ENCODE results near the gene ARPC4. TPM values are rescaled to one million over a fixed set of nuclear protein-coding genes. Genes with fewer than 3 reads are reported as not detected.
"Not testable (repeated sequence)": the region's sequence is repeated elsewhere in the genome, so short reads cannot be mapped to it uniquely, and the experiment has no call there.

Gene ARPC4
- total RNA-seq, 2 donors from 2014 or later, result 144 to 148 TPM

DNA sequence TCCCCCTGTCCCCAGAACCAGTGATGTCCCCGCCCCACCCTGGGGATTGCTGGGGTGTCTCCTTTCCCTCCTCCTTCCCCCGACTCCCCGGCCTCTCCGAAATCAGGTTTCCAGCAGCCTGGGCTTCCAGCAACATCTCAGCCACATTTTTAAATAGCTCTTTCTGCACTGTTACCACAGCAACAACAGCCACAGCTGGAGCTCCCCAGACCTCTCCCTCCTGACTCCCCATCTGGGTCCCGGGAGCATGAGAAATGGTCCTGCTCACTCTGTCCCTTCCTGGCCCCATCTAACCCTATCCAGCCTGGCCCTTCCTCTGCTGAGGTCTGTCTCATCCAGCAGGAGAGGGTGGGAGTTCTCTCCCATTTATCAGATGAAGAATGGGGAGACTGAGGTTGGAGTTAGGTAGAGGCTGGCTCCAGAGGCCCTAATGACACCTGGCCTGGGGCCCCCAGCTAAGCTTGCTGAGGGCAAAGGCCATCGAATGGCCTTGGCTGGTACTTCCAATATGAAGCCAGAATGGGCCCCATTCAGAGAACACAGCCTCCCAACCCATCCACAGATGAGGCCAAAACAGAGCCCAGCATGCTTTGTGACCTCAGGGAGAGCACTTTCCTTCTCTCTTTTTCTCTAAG, 24.6 kb upstream of the ARPC4 start:
- DNase-seq (ENCODE audit: low spot score), result no peak
- intact Hi-C loops (cut with DNase I), result no loop called here

GRCh38 chr3:9769012-9769411, 23.9 kb upstream of the ARPC4 start:
- DNase-seq (ENCODE audit: low spot score), result no peak
- intact Hi-C loops (cut with DNase I), result no loop called here

DNA sequence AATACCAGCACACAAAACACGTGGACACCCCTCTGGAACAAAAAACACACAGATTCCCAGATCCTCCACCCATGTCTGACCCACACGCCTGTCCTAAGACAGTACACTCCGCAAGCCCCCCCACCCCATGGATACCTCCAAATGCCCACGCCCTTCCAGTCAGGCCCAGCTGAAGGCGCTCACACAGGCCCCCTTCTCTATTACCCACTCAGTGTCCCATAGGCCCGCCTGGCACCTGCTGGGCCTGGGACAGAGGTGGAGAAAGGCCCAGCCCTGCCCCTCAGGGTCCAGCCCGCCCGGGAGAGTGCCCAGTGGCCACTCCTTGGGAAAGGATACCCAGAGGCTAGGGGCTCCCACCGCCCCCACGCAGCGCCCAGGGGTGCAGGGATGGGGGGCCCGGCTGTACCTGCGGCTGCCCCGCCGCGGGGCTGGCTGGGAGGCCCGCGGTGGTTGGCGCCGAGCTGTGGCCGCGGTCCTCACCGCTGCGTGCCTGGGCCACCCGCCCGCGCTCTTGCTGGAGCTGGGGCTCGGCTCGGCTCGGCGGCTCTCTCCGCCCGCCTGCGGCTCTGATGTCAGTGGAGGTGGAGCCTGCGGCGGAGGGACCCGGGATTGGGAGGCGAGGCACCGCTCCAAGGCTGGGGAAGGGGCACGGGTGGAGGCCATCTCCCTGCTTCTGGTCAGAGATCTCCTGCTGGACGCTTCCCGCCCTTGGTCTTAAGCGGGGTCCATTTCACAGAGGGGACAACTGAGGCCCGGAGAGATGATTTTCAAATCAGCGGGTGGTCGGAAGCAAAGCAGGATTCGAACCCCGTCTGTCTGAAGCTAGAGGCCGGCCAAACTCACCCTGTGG, 23.2 kb upstream of the ARPC4 start, which contains the start of gene CAMK1:
CAMK1 (minus strand) TSS at position 522 of the 850 bp plus-strand sequence. CDS start 2,198 bp downstream, outside the sequence.
- peak; percentile 94 for DNase-seq (ENCODE audit: low spot score)
- intact Hi-C loops (cut with DNase I), result no loop called here

DNA sequence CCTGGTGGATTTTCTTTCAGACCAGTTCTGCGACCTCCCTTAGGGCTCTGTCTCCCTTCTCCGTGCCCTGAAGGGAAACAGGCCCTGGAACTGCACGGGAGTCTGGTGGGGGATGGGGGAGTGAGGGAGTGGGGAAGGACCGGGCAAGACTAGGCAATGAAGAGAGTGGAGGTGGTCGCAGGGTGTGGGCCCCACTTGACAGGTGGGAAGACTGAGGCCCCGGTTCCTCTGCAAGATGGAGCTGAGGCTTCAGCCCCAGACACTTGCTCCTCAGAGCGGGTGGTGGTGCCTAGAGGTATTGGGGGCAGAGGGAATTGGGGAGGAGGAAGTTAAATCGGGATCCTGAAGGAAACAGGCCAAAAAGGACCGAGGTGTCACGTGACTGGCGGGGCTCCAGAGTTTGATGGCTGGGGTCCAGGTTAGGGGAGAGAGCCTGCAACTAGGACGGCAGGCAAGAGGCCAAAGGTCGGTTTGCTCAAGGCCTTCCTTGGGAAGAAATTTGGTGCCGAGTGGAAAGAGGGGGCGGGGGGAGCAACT, 22.5 kb upstream of the ARPC4 start:
- peak; percentile 95 for DNase-seq (ENCODE audit: low spot score)
- intact Hi-C loops (cut with DNase I), result no loop called here

DNA sequence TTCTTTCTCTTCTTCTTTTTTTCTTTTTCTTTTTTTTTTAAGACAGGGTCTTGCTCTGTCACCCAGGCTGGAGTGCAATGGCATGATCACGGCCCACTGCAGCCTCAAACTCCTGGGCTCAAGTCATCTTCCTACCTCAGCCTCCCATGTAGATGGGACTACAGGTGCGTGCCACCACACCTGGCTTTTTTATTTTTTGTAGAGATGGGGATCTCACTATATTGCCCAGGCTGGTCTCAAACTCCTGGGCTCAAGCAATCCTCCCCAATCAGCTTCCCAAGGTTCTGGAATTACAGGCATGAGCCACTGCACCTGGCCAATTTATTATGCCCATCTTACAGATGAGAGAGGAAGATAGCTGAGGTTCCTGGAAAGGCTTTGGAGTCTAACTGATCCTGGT, 21.9 kb upstream of the ARPC4 start:
- DNase-seq (ENCODE audit: low spot score); intact Hi-C loops (cut with DNase I): not testable (repeated sequence)

DNA sequence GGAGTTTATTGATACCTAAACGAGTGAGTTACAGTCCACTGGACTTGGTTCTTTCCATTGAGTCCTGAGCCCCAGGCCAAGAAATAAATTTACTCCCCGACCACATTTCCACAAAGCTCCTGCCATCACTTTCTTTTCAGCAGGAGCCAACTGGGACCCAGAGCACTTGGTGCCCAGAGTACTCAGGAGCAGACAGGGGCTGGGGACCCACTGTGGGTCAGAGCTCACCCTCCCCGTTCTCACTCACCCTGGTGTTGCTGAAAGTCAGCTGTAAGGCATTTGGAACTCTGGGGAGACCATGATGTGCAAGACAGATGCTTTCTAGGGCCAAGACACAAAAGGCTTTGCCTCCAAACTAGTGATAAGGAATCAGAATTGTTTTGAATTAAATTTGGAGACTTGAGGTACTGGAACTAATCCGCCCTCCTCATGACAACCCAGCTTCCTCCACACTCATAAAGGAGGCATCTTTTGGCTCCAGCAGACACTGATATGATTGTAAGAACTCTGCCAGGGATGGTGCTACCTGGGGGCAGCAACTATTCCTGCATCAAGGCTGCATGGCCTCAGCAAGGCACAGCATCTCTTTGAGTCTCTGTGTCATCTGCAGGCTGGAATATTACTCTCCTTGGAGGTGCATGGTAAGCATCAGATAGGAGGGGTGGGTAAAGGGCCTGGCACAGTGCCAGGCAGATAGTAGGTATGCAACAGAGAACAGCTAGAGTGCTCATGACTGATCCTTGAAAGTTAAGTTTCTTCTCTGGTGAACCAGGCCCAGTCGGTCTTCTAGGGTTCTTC, 15.8 kb upstream of the ARPC4 start:
- intact Hi-C loops (cut with DNase I), result no loop called here
- no peak for DNase-seq (ENCODE audit: low spot score)

DNA sequence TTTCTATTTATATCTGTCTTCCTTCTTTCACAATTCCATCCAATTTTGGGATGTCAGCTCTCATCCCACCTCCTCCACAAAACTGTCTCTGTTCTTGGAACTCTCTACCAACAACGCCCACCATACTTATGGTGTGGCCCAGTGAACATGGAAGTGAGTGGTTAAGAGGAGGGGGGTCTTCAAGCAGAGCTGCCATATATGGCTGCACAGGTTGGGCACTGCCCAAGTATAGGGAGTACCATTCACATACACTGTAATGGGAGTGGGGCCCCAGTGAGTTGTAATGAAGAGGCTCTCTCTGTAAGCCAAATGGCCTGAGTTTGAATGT, 15.2 kb upstream of the ARPC4 start:
- no peak for DNase-seq (ENCODE audit: low spot score)
- intact Hi-C loops (cut with DNase I), result no loop called here

- no peak for DNase-seq (ENCODE audit: low spot score)
- intact Hi-C loops (cut with DNase I), result no loop called here
These were observed 14.5 kb upstream of the ARPC4 start for GRCh38 chr3:9778143-9779074.

DNA sequence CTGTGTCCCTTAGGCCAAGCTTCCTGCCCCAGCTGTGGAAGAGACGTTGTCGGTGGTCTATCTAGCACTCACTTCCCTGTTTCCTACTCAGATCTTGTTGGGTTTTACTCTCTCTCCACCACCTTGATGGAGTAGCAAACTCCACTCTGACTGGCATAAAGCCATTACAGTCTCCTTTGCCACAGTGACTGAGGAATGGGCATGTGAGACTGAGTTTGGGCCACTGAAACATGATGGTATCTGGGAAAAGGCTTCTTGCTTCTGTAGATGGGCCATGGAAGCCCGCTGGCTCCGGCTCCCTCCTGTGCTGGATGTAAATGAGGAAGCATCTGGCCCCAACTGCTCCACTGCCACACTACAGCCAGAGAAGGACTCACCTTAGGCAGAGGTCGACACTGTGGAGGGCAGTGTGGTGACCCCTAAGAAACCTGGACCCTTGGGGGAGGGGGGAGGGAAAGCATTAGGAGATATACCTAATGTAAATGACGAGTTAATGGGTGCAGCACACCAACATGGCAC, 13.7 kb upstream of the ARPC4 start:
- intact Hi-C loops (cut with DNase I), result no loop called here
- DNase-seq (ENCODE audit: low spot score), result no peak

DNA sequence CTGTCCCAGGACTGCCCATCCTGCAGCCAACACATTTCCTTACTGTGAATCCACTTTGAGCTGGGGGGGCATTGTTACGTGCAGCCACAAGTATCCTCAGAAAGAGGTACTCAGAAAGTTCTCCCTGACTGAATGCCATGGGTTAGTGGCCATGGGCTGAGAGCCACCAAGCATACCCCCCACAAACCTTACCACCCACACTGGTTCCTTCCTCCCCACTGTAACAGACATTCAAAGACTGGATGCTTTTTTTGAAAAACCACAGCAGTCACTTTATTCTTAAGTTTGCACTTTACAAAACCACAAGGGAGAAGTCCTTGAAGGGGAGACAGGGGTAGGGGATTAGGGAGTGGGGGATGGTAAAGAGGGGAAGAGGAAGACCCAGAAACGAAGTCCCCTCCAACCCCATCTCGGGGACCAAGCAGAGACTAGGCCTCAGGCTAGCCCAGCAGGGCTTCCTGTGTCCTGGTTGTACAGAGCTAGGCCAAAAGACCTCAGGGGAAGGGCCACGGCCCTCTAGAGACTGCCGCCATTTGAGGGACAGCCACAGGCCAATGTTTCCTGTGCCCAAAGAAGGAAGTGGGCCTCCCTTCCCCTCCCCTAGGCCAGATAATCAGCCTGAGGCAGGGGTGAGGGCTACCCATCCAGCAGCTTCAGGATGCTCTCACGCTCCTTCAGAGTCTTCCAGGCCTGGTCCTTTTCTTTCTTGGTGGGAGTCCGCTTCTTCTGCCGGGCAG, 13.0 kb upstream of the ARPC4 start:
- intact Hi-C loops (cut with DNase I), result no loop called here
- DNase-seq (ENCODE audit: low spot score), result no peak

GRCh38 chr3:9780458-9780812, 12.4 kb upstream of the ARPC4 start:
- no peak for DNase-seq (ENCODE audit: low spot score)
- intact Hi-C loops (cut with DNase I), result no loop called here

DNA sequence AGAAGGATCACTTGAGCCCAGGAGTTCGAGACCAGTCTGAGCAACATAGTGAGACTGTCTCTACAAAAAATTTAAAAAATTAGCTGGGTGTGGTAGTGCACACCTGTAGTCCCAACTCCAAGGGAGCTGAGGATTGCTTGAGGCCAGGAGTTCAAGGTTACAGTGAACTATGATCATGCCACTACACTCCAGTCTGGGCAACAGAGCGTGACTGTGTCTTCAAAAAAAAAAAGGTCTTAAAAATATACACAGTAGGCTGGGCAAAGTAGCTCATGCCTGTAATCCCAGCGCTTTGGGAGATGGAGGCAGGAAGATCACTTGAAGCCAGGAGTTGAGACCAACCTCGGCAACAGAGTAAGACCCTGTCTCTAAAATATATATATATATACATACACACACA, 12.0 kb upstream of the ARPC4 start:
- no peak for DNase-seq (ENCODE audit: low spot score)
- intact Hi-C loops (cut with DNase I), result no loop called here

DNA sequence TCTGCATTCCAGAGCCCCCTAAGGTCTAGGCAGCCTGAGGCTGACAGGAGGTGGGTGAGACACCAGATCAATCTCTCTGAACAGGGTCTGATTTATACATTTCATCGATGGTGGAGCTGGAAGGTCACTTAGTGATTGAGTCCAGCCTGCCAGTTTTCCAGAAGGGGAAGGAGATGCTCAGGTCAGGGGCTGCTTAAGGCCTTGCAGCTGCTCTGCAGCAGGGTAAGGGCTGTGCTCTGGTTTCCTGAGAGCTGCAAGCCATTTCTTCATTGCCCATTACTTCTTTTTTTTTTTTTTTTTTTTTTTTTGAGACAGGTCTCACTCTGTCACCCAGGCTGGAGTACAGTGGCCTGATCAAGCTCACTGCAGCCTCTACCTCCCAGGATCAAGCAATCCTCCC, 11.3 kb upstream of the ARPC4 start:
- intact Hi-C loops (cut with DNase I), result no loop called here
- no peak for DNase-seq (ENCODE audit: low spot score)

- intact Hi-C loops (cut with DNase I), result no loop called here
- no peak for DNase-seq (ENCODE audit: low spot score)
These were observed 10.8 kb upstream of the ARPC4 start for GRCh38 chr3:9781978-9782603.

GRCh38 chr3:9782770-9783169, 10.1 kb upstream of the ARPC4 start:
- intact Hi-C loops (cut with DNase I), result no loop called here

DNA sequence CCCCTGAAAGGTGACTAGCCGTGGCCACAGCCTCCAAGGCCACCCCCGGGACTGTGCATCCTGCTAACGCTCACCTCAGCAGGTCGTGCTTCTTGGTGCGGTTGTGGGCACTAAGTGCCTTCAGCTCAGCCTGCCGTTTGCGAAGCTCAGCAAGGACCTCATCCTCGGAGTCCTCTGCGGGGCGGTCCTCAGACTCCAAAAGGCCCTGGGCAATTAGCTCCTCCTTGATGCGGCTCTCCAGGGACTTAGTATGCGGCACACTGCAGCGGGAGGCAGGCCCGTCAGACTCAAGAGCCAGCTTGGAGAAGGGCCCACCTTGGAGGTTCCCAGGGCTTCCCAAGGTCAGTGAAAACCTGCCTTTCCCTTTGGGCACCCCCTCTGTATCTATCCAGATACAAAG, 8.9 kb upstream of the ARPC4 start:
- intact Hi-C loops (cut with DNase I), result no loop called here
- DNase-seq (ENCODE audit: low spot score), result no peak

More at GRCh38 chr3:9782770-9783169, 10.1 kb upstream of the ARPC4 start:
- DNase-seq (ENCODE audit: low spot score), result no peak

- intact Hi-C loops (cut with DNase I), result no loop called here
- DNase-seq (ENCODE audit: low spot score), result no peak
These were observed 7.9 kb upstream of the ARPC4 start for GRCh38 chr3:9784965-9785364.

DNA sequence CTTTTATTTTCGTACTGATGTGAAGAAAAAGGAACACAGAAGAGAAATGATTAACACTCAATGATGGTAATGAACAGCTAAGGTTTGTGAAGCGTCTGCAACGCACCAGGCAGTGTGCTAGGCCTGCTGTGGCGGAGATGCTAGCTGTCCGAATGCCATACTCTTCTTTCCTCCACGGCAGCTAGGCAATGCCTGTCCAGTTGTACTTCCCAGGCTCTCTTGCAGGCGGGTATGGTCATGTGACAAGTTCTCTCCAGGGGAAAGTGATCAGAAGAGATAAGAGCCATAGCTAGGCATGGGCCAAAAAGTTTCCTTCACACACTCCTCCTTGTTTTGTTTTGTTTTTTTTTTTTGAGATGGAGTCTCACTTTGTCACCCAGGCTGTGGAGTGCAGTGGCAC, 7.3 kb upstream of the ARPC4 start:
- intact Hi-C loops (cut with DNase I), result no loop called here
- DNase-seq (ENCODE audit: low spot score), result no peak

Measured in posterior vena cava (tissue), 2 donors.